ENCODE data around the gene RDH13. TPM values are rescaled to one million over a fixed set of nuclear protein-coding genes. Genes with fewer than 3 reads are reported as not detected.
"Not testable (repeated sequence)": the region's sequence is repeated elsewhere in the genome, so short reads cannot be mapped to it uniquely, and the experiment has no call there.

Gene RDH13
- total RNA-seq, 1 donor from 2014 or later: 9.0 TPM

GRCh38 chr19:55024111-55024510 lies 38.8 kb downstream of the RDH13 start:
- H3K4me1 Mint-ChIP-seq: no peaks in the 10 kb centered on the region
- no peak overlapping the region for H3K4me3 ChIP-seq
- H3K4me3 Mint-ChIP-seq: no peak overlapping the region
- H3K27ac Mint-ChIP-seq: no peak overlapping the region
- no peak overlapping the region for H3K4me2 ChIP-seq
- H3F3A ChIP-seq (ENCODE audit: low read depth): no peaks in the 10 kb centered on the region
- TF ChIP-seq EZH2 (IDR thresholded peaks at IDR 0.05): no peak
- H3K79me2 ChIP-seq (ENCODE audit: low read depth): peaks cover 5% of the 10 kb centered on the region
- no peaks in the 10 kb centered on the region for H3K27me3 ChIP-seq
- H3K27ac ChIP-seq: no peak overlapping the region
- H3K36me3 ChIP-seq: no peaks in the 10 kb centered on the region
- H3K36me3 Mint-ChIP-seq: peaks cover 6% of the 10 kb centered on the region
- no peaks in the 10 kb centered on the region for H3K9me3 ChIP-seq (ENCODE audit: low read depth)
- H3K27me3 Mint-ChIP-seq (ENCODE audit: insufficient read depth, low read depth): peaks cover 6% of the 10 kb centered on the region
- H3K9ac ChIP-seq: no peak overlapping the region
- no peak overlapping the region for H2AFZ ChIP-seq (replicated peaks)
- no peaks in the 10 kb centered on the region for H3K4me1 ChIP-seq
- H3K9me3 Mint-ChIP-seq: peaks cover 13% of the 10 kb centered on the region
- no peak for DNase-seq (ENCODE audit: low spot score)
- no peaks in the 10 kb centered on the region for H4K20me1 ChIP-seq (ENCODE audit: low read depth)

GRCh38 chr19:55020351-55020750 lies 42.6 kb downstream of the RDH13 start:
- H3K4me2 ChIP-seq; H3K27ac Mint-ChIP-seq; H3K4me1 Mint-ChIP-seq; H3K9ac ChIP-seq; H3K27me3 ChIP-seq; H3K27me3 Mint-ChIP-seq (ENCODE audit: insufficient read depth, low read depth); H2AFZ ChIP-seq (replicated peaks); DNase-seq (ENCODE audit: low spot score); H3K4me3 Mint-ChIP-seq; H3K36me3 Mint-ChIP-seq; H3F3A ChIP-seq (ENCODE audit: low read depth); H3K79me2 ChIP-seq (ENCODE audit: low read depth); H3K4me3 ChIP-seq; H3K4me1 ChIP-seq; H4K20me1 ChIP-seq (ENCODE audit: low read depth); H3K27ac ChIP-seq; H3K9me3 ChIP-seq (ENCODE audit: low read depth); H3K36me3 ChIP-seq: not testable (repeated sequence)
- H3K9me3 Mint-ChIP-seq: peaks cover 15% of the 10 kb centered on the region

GRCh38 chr19:55018633-55019032 lies 44.3 kb downstream of the RDH13 start:
- Mint-ChIP-seq H3K4me1 (no peaks in the 10 kb centered on the region), H3K9me3 (peaks cover 15% of the 10 kb centered on the region), H3K36me3 (peaks cover 6% of the 10 kb centered on the region), H3K27me3 (ENCODE audit: insufficient read depth, low read depth) (peaks cover 6% of the 10 kb centered on the region), H3K27ac (no peak overlapping the region), H3K4me3 (no peak overlapping the region)
- no peaks in the 10 kb centered on the region for H3K36me3 ChIP-seq
- TF ChIP-seq EZH2 (IDR thresholded peaks at IDR 0.05): no peak
- TF ChIP-seq EZH2phosphoT487 (IDR thresholded peaks at IDR 0.05): no peak
- no peak for TF ChIP-seq CTCF (IDR thresholded peaks at IDR 0.05)
- no peaks in the 10 kb centered on the region for H3F3A ChIP-seq (ENCODE audit: low read depth)
- no peaks in the 10 kb centered on the region for H3K9me3 ChIP-seq (ENCODE audit: low read depth)
- H3K4me1 ChIP-seq: peaks cover 5% of the 10 kb centered on the region
- no peak overlapping the region for H3K4me2 ChIP-seq
- no peak overlapping the region for H2AFZ ChIP-seq (replicated peaks)
- H3K27ac ChIP-seq: no peak overlapping the region
- H3K9ac ChIP-seq: no peak overlapping the region
- no peak overlapping the region for H3K4me3 ChIP-seq
- peaks cover 14% of the 10 kb centered on the region for H3K79me2 ChIP-seq (ENCODE audit: low read depth)
- DNase-seq (ENCODE audit: low spot score): no peak
- no peaks in the 10 kb centered on the region for H4K20me1 ChIP-seq (ENCODE audit: low read depth)
- H3K27me3 ChIP-seq: no peaks in the 10 kb centered on the region

- peaks cover 3% of the 10 kb centered on the region for H3K36me3 Mint-ChIP-seq
- no peak for TF ChIP-seq EZH2phosphoT487 (IDR thresholded peaks at IDR 0.05)
- TF ChIP-seq CTCF (IDR thresholded peaks at IDR 0.05): no peak
- no peak for TF ChIP-seq EZH2 (IDR thresholded peaks at IDR 0.05)
- Histone ChIP-seq H3K9me3 (ENCODE audit: low read depth) (no peaks in the 10 kb centered on the region), H2AFZ (replicated peaks) (no peak overlapping the region), H3K4me1 (peaks cover 5% of the 10 kb centered on the region), H3K4me2 (no peak overlapping the region), H3K27me3 (no peaks in the 10 kb centered on the region), H3K79me2 (ENCODE audit: low read depth) (peaks cover 16% of the 10 kb centered on the region), H3K4me3 (no peak overlapping the region), H3F3A (ENCODE audit: low read depth) (no peaks in the 10 kb centered on the region), H3K27ac (no peak overlapping the region), H4K20me1 (ENCODE audit: low read depth) (no peaks in the 10 kb centered on the region), H3K9ac (no peak overlapping the region), H3K36me3 (no peaks in the 10 kb centered on the region)
- peaks cover 13% of the 10 kb centered on the region for H3K9me3 Mint-ChIP-seq
- H3K4me3 Mint-ChIP-seq: no peak overlapping the region
- no peak overlapping the region for H3K27ac Mint-ChIP-seq
- no peaks in the 10 kb centered on the region for H3K4me1 Mint-ChIP-seq
- DNase-seq (ENCODE audit: low spot score): no peak
- peaks cover 6% of the 10 kb centered on the region for H3K27me3 Mint-ChIP-seq (ENCODE audit: insufficient read depth, low read depth)
Observed at GRCh38 chr19:55018216-55018615, 44.7 kb downstream of the RDH13 start.

Measured in neural progenitor cell (in vitro differentiated cells).